Tibial artery (tissue), 4 donors: ENCODE data around the gene VN1R2.
"Not testable (repeated sequence)": the region's sequence is repeated elsewhere in the genome, so short reads cannot be mapped to it uniquely, and the experiment has no call there.

ENCODE experiments used
- DNase-seq, 2 donors: peaks; one replicate each; pipeline ENCODE4 v3.0.0-alpha.2; 2019
- H3K27ac ChIP-seq, 2 donors: fragments of 200-600 bp; sonication (generic) in 1 of 2; 1 replicate in 1 of 2; 2 replicates in 1 of 2; pipeline ENCODE4 v1.5.1; 2018 to 2019; ENCODE audit warnings: mild to moderate bottlenecking in 1 of 2
- H3K27me3 ChIP-seq, 2 donors: fragments of 200-600 bp; sonication (generic) in 1 of 2; one replicate each; pipeline versions ENCODE4 v1.5.1 to v1.6.0; 2016 to 2019
- H3K36me3 ChIP-seq, 3 donors: fragments of 200-600 bp; sonication (generic) in 2 of 3; one replicate each; pipeline ENCODE4 v1.5.1; 2016 to 2019; ENCODE audit warnings: mild to moderate bottlenecking in 2 of 3
- H3K4me1 ChIP-seq, 4 donors: fragments of 200-600 bp; sonication (generic) in 2 of 4; 1 replicate in 3 of 4; 2 replicates in 1 of 4; pipeline ENCODE4 v1.5.1; 2016 to 2019
- H3K4me3 ChIP-seq, 2 donors: fragments of 200-600 bp; sonication (generic) in 1 of 2; 1 replicate in 1 of 2; 2 replicates in 1 of 2; pipeline ENCODE4 v1.5.1; 2018 to 2019; ENCODE audit warnings: mild to moderate bottlenecking in 2 of 2
- H3K9me3 ChIP-seq, 3 donors: fragments of 200-600 bp; sonication (generic) in 1 of 3; one replicate each; pipeline ENCODE4 v1.5.1; 2016 to 2019
- CTCF ChIP-seq, 2 experiments: fragments of 200-600 bp in 1 of 2; fragments of 450-650 bp in 1 of 2; IDR thresholded peaks; one replicate each; pipeline ENCODE4 v1.5.1; 2017 to 2019; ENCODE audit warnings: antibody characterized with exemption in 2 of 2, mild to moderate bottlenecking in 1 of 2, moderate library complexity in 1 of 2
- intact Hi-C: fragments of 100-400 bp; cut with DNase I; formaldehyde crosslinking; loops from one replicate; pipeline ENCODE4 v1.15.0; 2023; ENCODE audit warnings: low total_unique reads

VN1R2 gene

GRCh38 chr19:53290758-53291549, 32.9 kb downstream of the VN1R2 start:
- H3K36me3 ChIP-seq: no peaks in the 10 kb centered on the region
- H3K4me3 ChIP-seq: no peak overlapping the region
- no peak overlapping the region for H3K27ac ChIP-seq
- H3K9me3 ChIP-seq: peaks cover 0 to 27% (median 20%) of the 10 kb centered on the region in 3 donors
- no peak for DNase-seq
- H3K27me3 ChIP-seq: no peaks in the 10 kb centered on the region
- H3K4me1 ChIP-seq: no peaks in the 10 kb centered on the region
- no peak for TF ChIP-seq CTCF (IDR thresholded peaks at IDR 0.05)
- intact Hi-C loops: no loop called here

DNA sequence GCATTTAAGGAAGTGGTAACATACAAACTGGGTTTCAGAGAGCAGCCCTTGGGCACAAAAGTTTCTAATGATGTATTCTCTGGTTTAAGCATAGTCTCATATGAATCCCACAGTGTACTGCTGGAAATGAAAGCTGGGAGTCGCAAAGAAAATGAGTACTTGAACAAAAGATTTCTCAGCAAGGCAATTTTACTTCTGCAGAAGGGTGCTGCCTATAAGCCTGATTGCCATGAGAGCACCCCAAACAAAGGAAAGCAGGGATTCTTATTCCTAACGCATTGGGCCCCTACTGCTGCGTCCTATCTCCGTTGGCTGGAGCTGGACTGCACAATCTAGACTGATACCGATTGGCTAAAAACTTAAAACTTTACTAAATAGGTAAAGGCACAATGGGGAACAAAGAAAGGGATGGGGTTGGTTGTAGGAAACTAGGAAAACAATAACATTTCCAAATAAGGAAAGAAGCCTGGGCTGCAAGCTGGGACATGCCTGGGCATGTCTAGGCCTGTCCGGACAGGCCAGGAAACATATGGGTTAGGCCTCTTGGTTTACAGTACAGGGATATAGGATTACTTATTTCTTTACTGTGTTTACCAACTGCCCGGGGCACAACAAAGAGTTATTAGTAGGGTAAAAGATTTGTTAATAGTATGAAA, 36.8 kb downstream of the VN1R2 start:
- H3K9me3 ChIP-seq: peaks cover 0 to 27% (median 20%) of the 10 kb centered on the region in 3 donors
- TF ChIP-seq CTCF (IDR thresholded peaks at IDR 0.05): no peak
- no peaks in the 10 kb centered on the region for H3K4me1 ChIP-seq
- no peak for DNase-seq
- H3K27me3 ChIP-seq: no peaks in the 10 kb centered on the region
- no peak overlapping the region for H3K4me3 ChIP-seq
- intact Hi-C loops: no loop called here
- no peak overlapping the region for H3K27ac ChIP-seq
- H3K36me3 ChIP-seq: no peaks in the 10 kb centered on the region

DNA sequence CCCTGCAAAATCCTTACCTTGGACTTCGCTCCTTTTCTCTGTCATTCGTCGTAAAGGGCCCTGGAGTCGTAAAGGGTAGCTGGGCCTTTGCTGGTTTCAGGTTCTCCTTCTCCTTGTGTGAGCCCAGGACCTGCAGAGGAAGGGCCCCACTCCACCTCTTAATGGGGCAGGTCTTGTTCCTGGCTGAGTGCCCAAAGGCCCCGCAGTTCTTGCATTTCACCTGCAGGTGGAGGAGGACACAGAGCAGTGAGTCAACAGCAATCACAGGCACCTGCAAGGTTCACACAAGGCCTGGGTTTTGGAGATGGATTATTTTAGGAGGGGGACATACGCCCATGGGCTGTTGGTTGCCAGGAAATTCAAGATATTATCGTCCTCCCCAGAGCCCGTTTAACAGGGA, 43.2 kb downstream of the VN1R2 start:
- intact Hi-C loops, DNase-seq, H3K27ac ChIP-seq: not testable (repeated sequence)

DNA sequence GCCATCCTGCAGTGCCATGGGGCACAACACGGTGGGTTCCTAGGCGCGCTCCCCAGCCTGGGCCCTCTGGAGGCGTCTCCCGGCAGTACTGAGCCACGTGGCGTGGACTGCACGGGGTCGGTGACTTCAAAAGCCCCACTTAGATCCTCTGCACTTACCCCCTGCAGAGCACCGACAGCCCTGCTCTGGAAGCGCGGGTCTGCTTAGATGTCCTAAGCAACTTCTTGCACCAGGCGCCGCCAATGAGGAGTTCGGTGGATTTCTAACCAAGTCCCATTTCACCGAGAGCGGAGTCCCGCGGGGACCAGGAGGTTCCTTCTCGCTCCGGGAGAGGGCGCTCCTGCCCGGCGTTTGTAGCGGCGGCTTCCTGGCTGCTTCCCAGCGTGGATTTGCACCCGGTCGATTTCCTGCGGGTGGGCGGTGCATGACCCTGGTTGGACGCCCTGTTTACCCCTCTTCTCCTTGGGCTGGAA, 50.3 kb downstream of the VN1R2 start:
- Histone ChIP-seq H3K27ac (no peak overlapping the region), H3K4me3 (no peak overlapping the region), H3K36me3 (no peaks in the 10 kb centered on the region), H3K27me3 (peaks cover 0 to 35% of the 10 kb centered on the region in 2 donors), H3K4me1 (no peaks in the 10 kb centered on the region), H3K9me3 (peaks cover 0 to 13% (median 0%) of the 10 kb centered on the region in 3 donors)
- intact Hi-C loops: no loop called here
- no peak for DNase-seq
- peak in 1 of 2 experiments; percentile 31 for TF ChIP-seq CTCF (IDR thresholded peaks at IDR 0.05)

More for the DNA sequence above, 43.2 kb downstream of the VN1R2 start:
- H3K4me1 ChIP-seq, H3K4me3 ChIP-seq, H3K36me3 ChIP-seq, H3K27me3 ChIP-seq, H3K9me3 ChIP-seq: not testable (repeated sequence)
